MG63 (cell line): ENCODE results near the gene RNF157. TPM values are rescaled to one million over a fixed set of nuclear protein-coding genes. Genes with fewer than 3 reads are reported as not detected.
"Not testable (repeated sequence)": the region's sequence is repeated elsewhere in the genome, so short reads cannot be mapped to it uniquely, and the experiment has no call there.

Experiments
- DNase-seq: peaks from one replicate; pipeline ENCODE4 v3.0.0-alpha.2; 2020
- H3K27me3 ChIP-seq: fragments of 250-450 bp; sonication (Bioruptor Pico); 2 replicates; pipeline ENCODE4 v1.5.1; 2020; ENCODE audit warnings: mild to moderate bottlenecking, moderate library complexity
- H3K36me3 ChIP-seq: fragments of 250-450 bp; sonication (Bioruptor Pico); 2 replicates; pipeline ENCODE4 v1.5.1; 2020; ENCODE audit warnings: mild to moderate bottlenecking, moderate library complexity
- H3K4me3 ChIP-seq: fragments of 250-450 bp; sonication (Bioruptor Pico); 2 replicates; pipeline ENCODE4 v1.5.1; 2020; ENCODE audit warnings: mild to moderate bottlenecking, moderate library complexity
- H3K9me3 ChIP-seq: fragments of 250-450 bp; sonication (Bioruptor Pico); 2 replicates; pipeline ENCODE4 v1.5.1; 2020; ENCODE audit warnings: mild to moderate bottlenecking, moderate library complexity
- total RNA-seq: library from RNA; depleted of rRNA; stranded (reverse); fragments of >200 nt; shearing (Covaris generic); gene quantifications from 2 replicates; pipeline ENCODE4 v1.2.3, GENCODE V29; 2014; ENCODE audit warnings: low replicate concordance

Gene RNF157
- total RNA-seq, 1 experiment from 2014 or later = 0.40 TPM

- H3K9me3 ChIP-seq = no peaks in the 10 kb centered on the region
- H3K4me3 ChIP-seq = no peak overlapping the region
- no peak for DNase-seq
- H3K27me3 ChIP-seq = peaks cover 15% of the 10 kb centered on the region
- H3K36me3 ChIP-seq = no peaks in the 10 kb centered on the region
Observed at GRCh38 chr17:76247304-76247703, 7.0 kb upstream of the RNF157 start.

- Histone ChIP-seq H3K36me3 (no peaks in the 10 kb centered on the region), H3K4me3 (no peak overlapping the region), H3K9me3 (no peaks in the 10 kb centered on the region), H3K27me3 (peaks cover 22% of the 10 kb centered on the region)
- DNase-seq = no peak
Observed at GRCh38 chr17:76246080-76247066, 6.1 kb upstream of the RNF157 start.

GRCh38 chr17:76244721-76245120 is 4.4 kb upstream of the RNF157 start:
- DNase-seq, H3K4me3 ChIP-seq, H3K9me3 ChIP-seq, H3K36me3 ChIP-seq: not testable (repeated sequence)
- H3K27me3 ChIP-seq = peaks cover 32% of the 10 kb centered on the region

GRCh38 chr17:76243826-76244679 is 3.8 kb upstream of the RNF157 start:
- peaks cover 33% of the 10 kb centered on the region for H3K27me3 ChIP-seq
- no peak overlapping the region for H3K4me3 ChIP-seq
- DNase-seq = no peak
- no peaks in the 10 kb centered on the region for H3K9me3 ChIP-seq
- H3K36me3 ChIP-seq = no peaks in the 10 kb centered on the region

GRCh38 chr17:76241691-76242255 is 1.5 kb upstream of the RNF157 start:
- Histone ChIP-seq H3K4me3 (no peak overlapping the region), H3K27me3 (peaks cover 41% of the 10 kb centered on the region), H3K9me3 (no peaks in the 10 kb centered on the region), H3K36me3 (no peaks in the 10 kb centered on the region)
- DNase-seq = no peak

- no peaks in the 10 kb centered on the region for H3K9me3 ChIP-seq
- H3K27me3 ChIP-seq = peaks cover 41% of the 10 kb centered on the region
- no peaks in the 10 kb centered on the region for H3K36me3 ChIP-seq
- no peak for DNase-seq
- peak overlapping the region; percentile 56 for H3K4me3 ChIP-seq
Observed at GRCh38 chr17:76241204-76241538, 878 bp upstream of the RNF157 start.

- peaks cover 41% of the 10 kb centered on the region for H3K27me3 ChIP-seq
- no peaks in the 10 kb centered on the region for H3K9me3 ChIP-seq
- H3K36me3 ChIP-seq = no peaks in the 10 kb centered on the region
- H3K4me3 ChIP-seq = peak overlapping the region; percentile 22; the same call in 1 of the 2 replicates
- no peak for DNase-seq
Observed at GRCh38 chr17:76239538-76240274, 587 bp downstream of the RNF157 start.

- no peaks in the 10 kb centered on the region for H3K36me3 ChIP-seq
- peaks cover 40% of the 10 kb centered on the region for H3K27me3 ChIP-seq
- H3K9me3 ChIP-seq = no peaks in the 10 kb centered on the region
- DNase-seq = no peak
- no peak overlapping the region for H3K4me3 ChIP-seq
Observed at GRCh38 chr17:76238847-76239537, 1.3 kb downstream of the RNF157 start.

- Histone ChIP-seq H3K9me3 (no peaks in the 10 kb centered on the region), H3K27me3 (peaks cover 30% of the 10 kb centered on the region), H3K4me3 (no peak overlapping the region), H3K36me3 (no peaks in the 10 kb centered on the region)
- DNase-seq = no peak
Observed at GRCh38 chr17:76237859-76238313, 2.4 kb downstream of the RNF157 start.

- Histone ChIP-seq H3K9me3 (peaks cover 4% of the 10 kb centered on the region; the same call in 1 of the 2 replicates), H3K36me3 (no peaks in the 10 kb centered on the region), H3K4me3 (no peak overlapping the region), H3K27me3 (peaks cover 20% of the 10 kb centered on the region)
- DNase-seq = no peak
Observed at GRCh38 chr17:76236603-76237002, 3.7 kb downstream of the RNF157 start.

- H3K9me3 ChIP-seq = peaks cover 4% of the 10 kb centered on the region; the same call in 1 of the 2 replicates
- no peak overlapping the region for H3K4me3 ChIP-seq
- H3K36me3 ChIP-seq = no peaks in the 10 kb centered on the region
- DNase-seq = no peak
- H3K27me3 ChIP-seq = peaks cover 14% of the 10 kb centered on the region
Observed at GRCh38 chr17:76235883-76236282, 4.4 kb downstream of the RNF157 start.

GRCh38 chr17:76234354-76234679 is 6.0 kb downstream of the RNF157 start:
- Histone ChIP-seq H3K36me3 (no peaks in the 10 kb centered on the region), H3K27me3 (peaks cover 18% of the 10 kb centered on the region), H3K4me3 (no peak overlapping the region), H3K9me3 (peaks cover 4% of the 10 kb centered on the region; the same call in 1 of the 2 replicates)
- no peak for DNase-seq

- Histone ChIP-seq H3K36me3 (no peaks in the 10 kb centered on the region), H3K27me3 (peaks cover 19% of the 10 kb centered on the region), H3K4me3 (no peak overlapping the region), H3K9me3 (peaks cover 4% of the 10 kb centered on the region; the same call in 1 of the 2 replicates)
- no peak for DNase-seq
Observed at GRCh38 chr17:76233588-76234353, 6.5 kb downstream of the RNF157 start.

- Histone ChIP-seq H3K27me3 (peaks cover 13% of the 10 kb centered on the region), H3K4me3 (no peak overlapping the region), H3K9me3 (peaks cover 4% of the 10 kb centered on the region; the same call in 1 of the 2 replicates), H3K36me3 (no peaks in the 10 kb centered on the region)
- DNase-seq = no peak
Observed at GRCh38 chr17:76232342-76232741, 8.0 kb downstream of the RNF157 start.

- peaks cover 13% of the 10 kb centered on the region for H3K27me3 ChIP-seq
- not testable (repeated sequence) for DNase-seq, H3K36me3 ChIP-seq, H3K4me3 ChIP-seq, H3K9me3 ChIP-seq
Observed at GRCh38 chr17:76226749-76227148, 13.5 kb downstream of the RNF157 start.
